ENCODE results near the gene DIAPH3. TPM values are rescaled to one million over a fixed set of nuclear protein-coding genes. Genes with fewer than 3 reads are reported as not detected.

DIAPH3 gene
- total and polyA plus RNA-seq, 4 donors, result 4.0 to 7.5 (median 5.6) TPM

DNA sequence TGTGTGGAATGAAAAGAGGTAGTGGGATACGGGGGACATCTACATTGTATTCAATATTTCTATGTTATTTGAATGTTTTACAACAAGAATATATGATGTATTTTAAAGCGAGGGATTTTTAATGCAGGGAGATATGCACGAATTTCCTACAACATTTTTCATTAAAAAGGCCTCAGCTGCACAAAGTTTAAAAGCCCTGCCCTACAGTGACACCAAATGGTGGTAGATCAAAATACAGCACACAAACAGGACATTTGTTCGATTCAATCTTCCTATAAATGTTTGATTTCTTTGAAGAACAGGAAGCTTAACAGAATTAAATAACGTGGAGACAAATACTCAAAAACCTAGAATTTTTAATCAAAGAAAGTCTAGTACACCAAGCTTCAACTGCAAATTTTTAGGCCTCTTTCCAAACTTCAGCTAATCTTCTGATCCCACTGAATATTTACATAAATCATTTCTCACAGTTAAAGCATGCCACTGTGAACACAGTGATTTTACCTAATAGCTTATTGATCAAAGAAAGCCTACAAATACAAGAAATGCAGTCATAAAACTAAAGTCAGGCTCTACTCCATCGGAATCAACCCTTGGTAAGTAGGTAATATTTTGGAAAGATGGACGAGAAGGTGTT lies 257.2 kb downstream of the DIAPH3 start:
- peak in 5 of 6 donors; percentile 20 to 91 (median 37) for DNase-seq (ENCODE audit: low read depth in 4 of 6, low spot score in 6 of 6)
- H3K9me3 ChIP-seq (ENCODE audit: control insufficient read depth, insufficient read depth, low read length), result no peaks in the 10 kb centered on the region
- WGBS (ENCODE audit: insufficient coverage), result 20% methylated on average over 2 of the region's 7 CpGs
- no peak overlapping the region for H3K4me3 ChIP-seq (ENCODE audit: low read depth, low read length)
- no peaks in the 10 kb centered on the region for H3K27me3 ChIP-seq (ENCODE audit: control insufficient read depth, insufficient read depth, low read length)
- no peaks in the 10 kb centered on the region for H3K4me1 ChIP-seq (ENCODE audit: control insufficient read depth, insufficient read depth, low read length)
- no peak overlapping the region for H3K27ac ChIP-seq (ENCODE audit: low read depth, low read length)
- no peaks in the 10 kb centered on the region for H3K36me3 ChIP-seq (ENCODE audit: control insufficient read depth, insufficient read depth, low read length)

DNA sequence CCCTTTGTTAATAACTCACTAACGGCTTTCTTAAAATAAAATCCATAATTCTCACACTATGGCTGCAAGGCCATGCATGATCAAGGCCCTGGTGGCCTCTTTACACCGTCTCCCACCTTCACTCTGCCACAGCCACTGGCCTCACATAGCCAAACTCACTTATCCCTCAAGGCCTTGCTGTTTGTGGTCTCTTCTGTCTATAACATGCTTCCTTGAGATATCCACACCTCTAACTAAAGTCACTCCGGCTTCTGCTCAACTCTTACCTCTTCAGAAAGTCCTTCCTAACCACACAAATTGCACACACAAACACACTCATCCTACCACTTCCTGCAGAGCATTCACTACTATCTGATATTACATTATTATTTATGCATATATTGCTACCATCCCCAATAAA lies 262.5 kb downstream of the DIAPH3 start:
- no peaks in the 10 kb centered on the region for H3K9me3 ChIP-seq (ENCODE audit: control insufficient read depth, insufficient read depth, low read length)
- no peaks in the 10 kb centered on the region for H3K36me3 ChIP-seq (ENCODE audit: control insufficient read depth, insufficient read depth, low read length)
- H3K4me1 ChIP-seq (ENCODE audit: control insufficient read depth, insufficient read depth, low read length), result no peaks in the 10 kb centered on the region
- H3K27me3 ChIP-seq (ENCODE audit: control insufficient read depth, insufficient read depth, low read length), result no peaks in the 10 kb centered on the region
- H3K4me3 ChIP-seq (ENCODE audit: low read depth, low read length), result no peak overlapping the region
- WGBS (ENCODE audit: insufficient coverage), result 92% methylated on average over 3 of the region's 3 CpGs
- H3K27ac ChIP-seq (ENCODE audit: low read depth, low read length), result no peak overlapping the region
- no peak for DNase-seq (ENCODE audit: low read depth in 4 of 6, low spot score in 6 of 6)

- H3K36me3 ChIP-seq (ENCODE audit: control insufficient read depth, insufficient read depth, low read length), result no peaks in the 10 kb centered on the region
- H3K9me3 ChIP-seq (ENCODE audit: control insufficient read depth, insufficient read depth, low read length), result no peaks in the 10 kb centered on the region
- WGBS (ENCODE audit: insufficient coverage), result no CpG with 5 or more reads among the region's 2 CpGs
- no peak overlapping the region for H3K27ac ChIP-seq (ENCODE audit: low read depth, low read length)
- H3K4me3 ChIP-seq (ENCODE audit: low read depth, low read length), result no peak overlapping the region
- no peaks in the 10 kb centered on the region for H3K27me3 ChIP-seq (ENCODE audit: control insufficient read depth, insufficient read depth, low read length)
- H3K4me1 ChIP-seq (ENCODE audit: control insufficient read depth, insufficient read depth, low read length), result no peaks in the 10 kb centered on the region
- no peak for DNase-seq (ENCODE audit: low read depth in 4 of 6, low spot score in 6 of 6)
Observed at GRCh38 chr13:59898066-59898465, 265.7 kb downstream of the DIAPH3 start.

- Histone ChIP-seq H3K27me3 (ENCODE audit: control insufficient read depth, insufficient read depth, low read length) (no peaks in the 10 kb centered on the region), H3K4me1 (ENCODE audit: control insufficient read depth, insufficient read depth, low read length) (no peaks in the 10 kb centered on the region), H3K4me3 (ENCODE audit: low read depth, low read length) (no peak overlapping the region), H3K27ac (ENCODE audit: low read depth, low read length) (no peak overlapping the region), H3K36me3 (ENCODE audit: control insufficient read depth, insufficient read depth, low read length) (no peaks in the 10 kb centered on the region), H3K9me3 (ENCODE audit: control insufficient read depth, insufficient read depth, low read length) (no peaks in the 10 kb centered on the region)
- DNase-seq (ENCODE audit: low read depth in 4 of 6, low spot score in 6 of 6), result no peak
- WGBS (ENCODE audit: insufficient coverage), result no CpG with 5 or more reads among the region's 1 CpG
Observed at GRCh38 chr13:59893266-59893665, 270.5 kb downstream of the DIAPH3 start.

- Histone ChIP-seq H3K27me3 (ENCODE audit: control insufficient read depth, insufficient read depth, low read length) (no peaks in the 10 kb centered on the region), H3K4me3 (ENCODE audit: low read depth, low read length) (no peak overlapping the region), H3K4me1 (ENCODE audit: control insufficient read depth, insufficient read depth, low read length) (no peaks in the 10 kb centered on the region), H3K9me3 (ENCODE audit: control insufficient read depth, insufficient read depth, low read length) (no peaks in the 10 kb centered on the region), H3K27ac (ENCODE audit: low read depth, low read length) (no peak overlapping the region), H3K36me3 (ENCODE audit: control insufficient read depth, insufficient read depth, low read length) (no peaks in the 10 kb centered on the region)
- DNase-seq (ENCODE audit: low read depth in 4 of 6, low spot score in 6 of 6), result peak in 1 of 6 donors; percentile 36
Observed at GRCh38 chr13:59891053-59891452, 272.7 kb downstream of the DIAPH3 start.

- WGBS (ENCODE audit: insufficient coverage), result 42% methylated on average over 1 of the region's 1 CpG
- no peaks in the 10 kb centered on the region for H3K36me3 ChIP-seq (ENCODE audit: control insufficient read depth, insufficient read depth, low read length)
- peak in 1 of 6 donors; percentile 14 for DNase-seq (ENCODE audit: low read depth in 4 of 6, low spot score in 6 of 6)
- no peak overlapping the region for H3K4me3 ChIP-seq (ENCODE audit: low read depth, low read length)
- H3K4me1 ChIP-seq (ENCODE audit: control insufficient read depth, insufficient read depth, low read length), result no peaks in the 10 kb centered on the region
- no peaks in the 10 kb centered on the region for H3K9me3 ChIP-seq (ENCODE audit: control insufficient read depth, insufficient read depth, low read length)
- no peaks in the 10 kb centered on the region for H3K27me3 ChIP-seq (ENCODE audit: control insufficient read depth, insufficient read depth, low read length)
- no peak overlapping the region for H3K27ac ChIP-seq (ENCODE audit: low read depth, low read length)
Observed at GRCh38 chr13:59890054-59890453, 273.7 kb downstream of the DIAPH3 start.

DNA sequence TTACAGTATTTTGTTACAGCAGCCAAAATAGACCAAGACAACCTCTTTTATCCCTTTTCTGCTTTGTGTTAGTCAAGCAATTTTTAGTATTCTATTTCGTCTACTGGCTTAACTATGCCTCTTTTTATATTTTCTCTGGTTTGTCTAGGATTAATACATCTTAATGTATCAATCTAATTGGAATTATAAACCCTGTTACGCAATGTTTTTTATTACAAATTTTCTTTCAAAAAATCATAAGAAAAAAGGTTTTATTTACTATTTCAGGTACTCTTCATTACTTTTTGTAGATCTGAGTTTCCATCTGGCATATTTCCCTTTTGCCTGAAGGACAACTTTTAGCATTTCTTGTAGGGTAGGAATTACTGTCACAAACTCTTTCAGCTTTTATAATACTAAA lies 275.3 kb downstream of the DIAPH3 start:
- no CpG with 5 or more reads among the region's 2 CpGs for WGBS (ENCODE audit: insufficient coverage)
- no peaks in the 10 kb centered on the region for H3K27me3 ChIP-seq (ENCODE audit: control insufficient read depth, insufficient read depth, low read length)
- H3K4me1 ChIP-seq (ENCODE audit: control insufficient read depth, insufficient read depth, low read length), result no peaks in the 10 kb centered on the region
- H3K36me3 ChIP-seq (ENCODE audit: control insufficient read depth, insufficient read depth, low read length), result no peaks in the 10 kb centered on the region
- DNase-seq (ENCODE audit: low read depth in 4 of 6, low spot score in 6 of 6), result no peak
- no peak overlapping the region for H3K4me3 ChIP-seq (ENCODE audit: low read depth, low read length)
- H3K9me3 ChIP-seq (ENCODE audit: control insufficient read depth, insufficient read depth, low read length), result no peaks in the 10 kb centered on the region
- no peak overlapping the region for H3K27ac ChIP-seq (ENCODE audit: low read depth, low read length)

DNA sequence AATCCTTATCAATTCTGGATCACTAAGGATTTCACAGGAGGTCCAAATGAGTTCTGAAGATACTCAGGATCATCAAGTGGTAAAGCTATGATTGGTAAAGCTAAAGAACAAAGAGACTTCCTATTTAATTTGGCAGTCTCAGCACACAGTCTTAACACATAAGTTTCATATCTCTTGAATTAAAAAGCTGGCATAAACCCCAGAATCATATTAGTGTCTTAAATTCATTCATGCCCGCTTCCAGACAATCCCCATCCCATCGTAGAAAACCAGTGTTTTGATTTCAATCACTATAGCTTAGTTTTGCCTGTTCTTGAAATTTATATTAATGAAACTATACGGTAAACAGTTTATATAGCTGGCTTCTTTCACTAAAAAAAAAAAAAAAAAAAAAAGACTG lies 278.7 kb downstream of the DIAPH3 start:
- Histone ChIP-seq H3K4me1 (ENCODE audit: control insufficient read depth, insufficient read depth, low read length) (no peaks in the 10 kb centered on the region), H3K27me3 (ENCODE audit: control insufficient read depth, insufficient read depth, low read length) (no peaks in the 10 kb centered on the region), H3K4me3 (ENCODE audit: low read depth, low read length) (no peak overlapping the region), H3K9me3 (ENCODE audit: control insufficient read depth, insufficient read depth, low read length) (no peaks in the 10 kb centered on the region), H3K27ac (ENCODE audit: low read depth, low read length) (no peak overlapping the region), H3K36me3 (ENCODE audit: control insufficient read depth, insufficient read depth, low read length) (no peaks in the 10 kb centered on the region)
- WGBS (ENCODE audit: insufficient coverage), result no CpG with 5 or more reads among the region's 3 CpGs
- peak in 2 of 6 donors; percentile 37 to 66 for DNase-seq (ENCODE audit: low read depth in 4 of 6, low spot score in 6 of 6)

GRCh38 chr13:59883885-59884284 lies 279.8 kb downstream of the DIAPH3 start:
- no peaks in the 10 kb centered on the region for H3K36me3 ChIP-seq (ENCODE audit: control insufficient read depth, insufficient read depth, low read length)
- H3K27ac ChIP-seq (ENCODE audit: low read depth, low read length), result no peak overlapping the region
- H3K9me3 ChIP-seq (ENCODE audit: control insufficient read depth, insufficient read depth, low read length), result no peaks in the 10 kb centered on the region
- H3K27me3 ChIP-seq (ENCODE audit: control insufficient read depth, insufficient read depth, low read length), result no peaks in the 10 kb centered on the region
- WGBS (ENCODE audit: insufficient coverage), result 100% methylated on average over 2 of the region's 5 CpGs
- H3K4me1 ChIP-seq (ENCODE audit: control insufficient read depth, insufficient read depth, low read length), result no peaks in the 10 kb centered on the region
- no peak for DNase-seq (ENCODE audit: low read depth in 4 of 6, low spot score in 6 of 6)
- H3K4me3 ChIP-seq (ENCODE audit: low read depth, low read length), result no peak overlapping the region

GRCh38 chr13:59880468-59880867 lies 283.3 kb downstream of the DIAPH3 start:
- H3K9me3 ChIP-seq (ENCODE audit: control insufficient read depth, insufficient read depth, low read length), result no peaks in the 10 kb centered on the region
- no peaks in the 10 kb centered on the region for H3K36me3 ChIP-seq (ENCODE audit: control insufficient read depth, insufficient read depth, low read length)
- DNase-seq (ENCODE audit: low read depth in 4 of 6, low spot score in 6 of 6), result no peak
- no peak overlapping the region for H3K27ac ChIP-seq (ENCODE audit: low read depth, low read length)
- whole genome bisulfite sequencing (ENCODE audit: insufficient coverage), result no CpG with 5 or more reads among the region's 1 CpG
- no peak overlapping the region for H3K4me3 ChIP-seq (ENCODE audit: low read depth, low read length)
- H3K4me1 ChIP-seq (ENCODE audit: control insufficient read depth, insufficient read depth, low read length), result no peaks in the 10 kb centered on the region
- no peaks in the 10 kb centered on the region for H3K27me3 ChIP-seq (ENCODE audit: control insufficient read depth, insufficient read depth, low read length)
